Cardiac septum (tissue), 1 donor: ENCODE measurements around the gene TRIM38. TPM values are rescaled to one million over a fixed set of nuclear protein-coding genes. Genes with fewer than 3 reads are reported as not detected.
"Not testable (repeated sequence)": the region's sequence is repeated elsewhere in the genome, so short reads cannot be mapped to it uniquely, and the experiment has no call there.

Source experiments
- DNase-seq: peaks from one replicate; pipeline ENCODE4 v3.0.0-alpha.2; 2020; ENCODE audit warnings: low spot score
- intact Hi-C: fragments of 100-400 bp; cut with DNase I; formaldehyde crosslinking; loops from one replicate; pipeline ENCODE4 v1.14.0; 2022
- total RNA-seq: library from RNA; stranded (reverse); fragmentation: NEBNext Ultra II Directional; extraction: Animal tissue kit (Norgen Biotek cat#: 25700); gene quantifications from one replicate; pipeline ENCODE4 v1.2.1, GENCODE V29; 2021
- donor health status: DM: no; HTN: no; CAD: no.

The TRIM38 gene
- total RNA-seq, 1 donor from 2014 or later = 2.5 TPM

GRCh38 chr6:25998379-25998778 is 35.8 kb downstream of the TRIM38 start:
- intact Hi-C loops = no loop called here
- DNase-seq = no peak

- DNase-seq, intact Hi-C loops: not testable (repeated sequence)
Measured at GRCh38 chr6:25999225-25999624, 36.6 kb downstream of the TRIM38 start.

- intact Hi-C loops = no loop called here
- no peak for DNase-seq
Measured at GRCh38 chr6:26000366-26001144, 38.0 kb downstream of the TRIM38 start.

- intact Hi-C loops = no loop called here
- DNase-seq = no peak
Measured at GRCh38 chr6:26003102-26003694, 40.6 kb downstream of the TRIM38 start.

GRCh38 chr6:26006086-26006939 is 43.7 kb downstream of the TRIM38 start:
- no peak for DNase-seq
- intact Hi-C loops = no loop called here

GRCh38 chr6:26006940-26007305 is 44.3 kb downstream of the TRIM38 start:
- DNase-seq, intact Hi-C loops: not testable (repeated sequence)

- intact Hi-C loops = no loop called here
- no peak for DNase-seq
Measured at GRCh38 chr6:26008470-26008869, 45.9 kb downstream of the TRIM38 start.

GRCh38 chr6:26009817-26010216 is 47.2 kb downstream of the TRIM38 start:
- no peak for DNase-seq
- intact Hi-C loops = no loop called here

- DNase-seq = no peak
- intact Hi-C loops = no loop called here
Measured at GRCh38 chr6:26012061-26012460, 49.5 kb downstream of the TRIM38 start.

GRCh38 chr6:26014386-26014785 is 51.8 kb downstream of the TRIM38 start:
- DNase-seq, intact Hi-C loops: not testable (repeated sequence)

GRCh38 chr6:26016245-26016962 is 53.8 kb downstream of the TRIM38 start:
- intact Hi-C loops = no loop called here
- DNase-seq = no peak

GRCh38 chr6:26016963-26017631 is 54.5 kb downstream of the TRIM38 start:
- DNase-seq = no peak
- intact Hi-C loops = loop anchor here (1.0 kb wide), 1 partner anchor 25 kb away; no protein-coding TSS in a partner anchor

GRCh38 chr6:26017632-26017966 is 55.0 kb downstream of the TRIM38 start:
- intact Hi-C loops = loop anchor here (1.0 kb wide), 1 partner anchor 25 kb away; no protein-coding TSS in a partner anchor

GRCh38 chr6:26019261-26019830 is 56.7 kb downstream of the TRIM38 start:
- DNase-seq = no peak
- intact Hi-C loops = no loop called here

More at GRCh38 chr6:26017632-26017966, 55.0 kb downstream of the TRIM38 start:
- DNase-seq = peak; percentile 81

- intact Hi-C loops = loop anchor here (10.0 kb wide), 1 partner anchor 1125 kb away; a partner anchor contains a TSS
- no peak for DNase-seq
Measured at GRCh38 chr6:26019967-26020328, 57.3 kb downstream of the TRIM38 start.

- DNase-seq = peak; percentile 91
- intact Hi-C loops = loop anchor here (10.0 kb wide), 1 partner anchor 1124 kb away; a partner anchor contains a TSS
Measured at GRCh38 chr6:26020329-26021000, 57.9 kb downstream of the TRIM38 start.

- intact Hi-C loops = loop anchor here (10.0 kb wide), 1 partner anchor 1124 kb away; a partner anchor contains a TSS
- peak; percentile 77 for DNase-seq
Measured at GRCh38 chr6:26021001-26021349, 58.4 kb downstream of the TRIM38 start.
